K562 (cell line): ENCODE measurements around the gene SH3PXD2B. TPM values are rescaled to one million over a fixed set of nuclear protein-coding genes. Genes with fewer than 3 reads are reported as not detected.

Source experiments
- AFF4 ChIP-seq: sonication (generic); formaldehyde crosslinking; IDR thresholded peaks from 2 replicates; pipeline ENCODE4 v1.8.0; 2023; ENCODE audit warnings: mild to moderate bottlenecking, missing genetic modification reagents
- BACH1 ChIP-seq: fragments of 200-800 bp; sonication (Bioruptor generic); IDR thresholded peaks from 2 replicates; pipeline ENCODE4 v1.6.1; 2016; ENCODE audit warnings: missing genetic modification characterization, missing compliant biosample characterization
- BRD9 ChIP-seq: fragments of 450-650 bp; IDR thresholded peaks from 2 replicates; pipeline ENCODE4 v1.6.1; 2018; ENCODE audit warnings: low read depth; ENCODE audit not compliant: partially characterized antibody
- CEBPG ChIP-seq, 3 experiments: fragments of 200-800 bp in 1 of 3; sonication (Bioruptor generic) in 1 of 3; sonication (generic) in 1 of 3; formaldehyde crosslinking in 1 of 3; IDR thresholded peaks in 2 of 3; conservative IDR thresholded peaks in 1 of 3; 2 replicates each; pipeline versions ENCODE4 v1.6.1 to v1.8.0; 2016 to 2022; ENCODE audit warnings: missing compliant biosample characterization in 2 of 3, missing genetic modification characterization in 2 of 3, mild to moderate bottlenecking in 1 of 3, missing genetic modification reagents in 1 of 3
- CHD4 ChIP-seq: fragments of 200-600 bp; sonication (generic); IDR thresholded peaks from 3 replicates; pipeline ENCODE4 v1.6.1; 2012; ENCODE audit warnings: low read depth, mild to moderate bottlenecking, mixed read lengths, low read length, inconsistent platforms; ENCODE audit not compliant: insufficient read depth, insufficient replicate concordance, poor library complexity, severe bottlenecking
- ETS1 ChIP-seq: conservative IDR thresholded peaks from 2 replicates; pipeline ENCODE4 v1.6.1; 2011; ENCODE audit warnings: low read depth, mild to moderate bottlenecking, low read length; ENCODE audit not compliant: control insufficient read depth
- ETV1 ChIP-seq: fragments of 450-650 bp; conservative IDR thresholded peaks from 2 replicates; pipeline ENCODE4 v1.6.1; 2016; ENCODE audit warnings: missing genetic modification characterization, control low read depth, low read depth, missing compliant biosample characterization
- FOXK1 ChIP-seq: sonication (generic); formaldehyde crosslinking; IDR thresholded peaks from 2 replicates; pipeline ENCODE4 v1.8.0; 2022; ENCODE audit warnings: missing genetic modification reagents, mild to moderate bottlenecking, borderline replicate concordance
- ILK ChIP-seq: fragments of 450-650 bp; IDR thresholded peaks from 2 replicates; pipeline ENCODE4 v1.6.1; 2016; ENCODE audit warnings: missing genetic modification characterization, low read depth, mild to moderate bottlenecking, missing compliant biosample characterization, moderate library complexity, borderline replicate concordance
- LCOR ChIP-seq: sonication (generic); formaldehyde crosslinking; IDR thresholded peaks from 2 replicates; pipeline ENCODE4 v1.8.0; 2022; ENCODE audit warnings: mild to moderate bottlenecking, missing genetic modification reagents
- LEF1 ChIP-seq: fragments of 450-650 bp; IDR thresholded peaks from 2 replicates; pipeline ENCODE4 v1.6.1; 2016; ENCODE audit warnings: mild to moderate bottlenecking
- MCM5 ChIP-seq: fragments of 450-650 bp; IDR thresholded peaks from 2 replicates; pipeline ENCODE4 v1.6.1; 2016; ENCODE audit warnings: low read depth
- SIX5 ChIP-seq, 2 experiments: IDR thresholded peaks; 2 replicates each; pipeline ENCODE4 v1.6.1; 2011; ENCODE audit warnings: low read length in 2 of 2, borderline replicate concordance in 1 of 2, low read depth in 1 of 2, mild to moderate bottlenecking in 1 of 2, moderate library complexity in 1 of 2; ENCODE audit not compliant: insufficient read depth in 1 of 2
- TBL1XR1 ChIP-seq, 2 experiments: IDR thresholded peaks; 2 replicates each; pipeline ENCODE4 v1.6.1; 2012; ENCODE audit warnings: improper control_type of control experiment in 2 of 2, low read length in 2 of 2, mild to moderate bottlenecking in 1 of 2
- TEAD1 ChIP-seq, 2 experiments: fragments of 450-650 bp in 1 of 2; sonication (generic) in 1 of 2; formaldehyde crosslinking; IDR thresholded peaks; 2 replicates each; pipeline versions ENCODE4 v1.4.0 to v1.8.0; 2020 to 2022; ENCODE audit warnings: mild to moderate bottlenecking in 2 of 2, missing genetic modification reagents in 1 of 2
- U2AF1 ChIP-seq: fragments of 200-400 bp; formaldehyde crosslinking; optimal IDR thresholded peaks from 2 replicates; pipeline ENCODE3; 2017; ENCODE audit warnings: mild to moderate bottlenecking, low read depth, low read length, moderate library complexity
- XRCC5 ChIP-seq: fragments of 200-400 bp; formaldehyde crosslinking; IDR thresholded peaks from 2 replicates; pipeline ENCODE4 v1.6.1; 2017; ENCODE audit warnings: low read depth, mild to moderate bottlenecking, low read length
- ZBTB1 ChIP-seq: sonication (generic); formaldehyde crosslinking; IDR thresholded peaks from 2 replicates; pipeline ENCODE4 v1.8.1; 2023; ENCODE audit warnings: missing genetic modification reagents, low read depth, mild to moderate bottlenecking, borderline replicate concordance
- ZC3H4 ChIP-seq: sonication (generic); formaldehyde crosslinking; IDR thresholded peaks from 2 replicates; pipeline ENCODE4 v1.9.0; 2021; ENCODE audit warnings: missing genetic modification reagents, borderline replicate concordance
- ZKSCAN1 ChIP-seq: fragments of 150-350 bp; IDR thresholded peaks from 2 replicates; pipeline ENCODE4 v1.6.1; 2016; ENCODE audit warnings: low read depth, low read length
- polyA plus RNA-seq, 8 experiments: library from polyadenylated mRNA; depleted of rRNA in 4 of 8; stranded (reverse) in 5 of 8; unstranded in 3 of 8; fragments of >200 nt; fragmentation: Nextera tagmentation in 2 of 8; fragmentation: Illumina TruSeq in 1 of 8; extraction: Ambion mirVana in 2 of 8; extraction: Trizol in 1 of 8; gene quantifications; 2 replicates each; pipeline versions ENCODE4 v1.2.1 to v1.2.3, GENCODE V29; 2011 to 2014; ENCODE audit warnings: inconsistent platforms in 1 of 8, missing spikeins in 1 of 8
- total RNA-seq, 7 experiments: library from RNA; depleted of rRNA in 6 of 7; stranded (reverse); fragments of >200 nt in 6 of 7; fragmentation: Illumina TruSeq in 2 of 7; extraction: Trizol in 2 of 7; gene quantifications; 2 replicates each; pipeline versions ENCODE4 v1.2.1 to v1.2.3, GENCODE V29; 2011 to 2021; ENCODE audit warnings: low replicate concordance in 1 of 7
- TF ChIP-seq, protein P1 (sequence below): sonication (generic); formaldehyde crosslinking; IDR thresholded peaks from 2 replicates; pipeline ENCODE4 v1.8.0; 2023; ENCODE audit warnings: mild to moderate bottlenecking, missing genetic modification reagents

The SH3PXD2B gene
- total and polyA plus RNA-seq, 9 of the 15 experiments (the other 6 are each of a cell fraction or from before 2014, with no cell fraction given) = 0.04 to 0.66 (median 0.19) TPM

DNA sequence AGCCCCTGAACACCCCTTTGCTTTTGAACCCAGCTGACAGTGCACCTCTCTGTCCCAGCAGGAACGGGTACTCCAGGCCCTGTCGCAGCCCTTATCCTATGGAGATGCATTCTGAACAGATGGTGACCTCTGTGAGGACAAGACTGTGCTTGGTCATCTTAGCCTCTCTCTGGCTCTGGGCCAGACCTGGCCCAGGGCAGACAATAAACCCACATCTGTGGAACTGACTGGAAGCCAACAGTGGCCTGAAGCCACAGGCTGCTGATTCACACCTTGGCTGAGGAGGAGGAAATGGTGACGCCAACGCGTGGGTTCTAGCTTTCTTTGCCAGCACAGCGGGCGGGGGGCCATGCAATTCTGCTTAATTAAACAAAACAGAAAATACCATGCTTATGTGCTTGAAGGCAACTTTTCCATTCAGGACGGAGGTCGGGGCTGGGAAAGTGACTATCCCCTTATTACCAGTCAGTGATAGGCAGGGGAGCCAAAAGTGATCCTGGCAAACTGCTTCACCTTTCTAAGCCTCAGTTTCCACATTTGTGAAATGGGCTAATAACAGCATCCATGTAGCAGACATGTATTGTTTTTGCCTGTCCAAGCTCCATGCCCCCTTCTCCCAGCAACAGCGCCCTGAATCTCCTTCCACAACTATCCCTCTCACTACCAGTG lies 10.8 kb downstream of the SH3PXD2B start (continued):
- TF ChIP-seq CEBPG (CRISPR knock-in tag; IDR thresholded peaks at IDR 0.05) = no peak
- no peak for TF ChIP-seq CEBPG (tag; conservative IDR thresholded peaks at IDR 0.05 in 1 of 2, IDR thresholded peaks at IDR 0.05 in 1 of 2)
- no peak for TF ChIP-seq ZKSCAN1
- TF ChIP-seq ZC3H4 (CRISPR knock-in tag) = no peak
- no peak for TF ChIP-seq LCOR (CRISPR knock-in tag)
- TF ChIP-seq TEAD1 (CRISPR knock-in tag; IDR thresholded peaks at IDR 0.05) = no peak; a peak in 1 of 4 replicates
- TF ChIP-seq, protein P1, sequence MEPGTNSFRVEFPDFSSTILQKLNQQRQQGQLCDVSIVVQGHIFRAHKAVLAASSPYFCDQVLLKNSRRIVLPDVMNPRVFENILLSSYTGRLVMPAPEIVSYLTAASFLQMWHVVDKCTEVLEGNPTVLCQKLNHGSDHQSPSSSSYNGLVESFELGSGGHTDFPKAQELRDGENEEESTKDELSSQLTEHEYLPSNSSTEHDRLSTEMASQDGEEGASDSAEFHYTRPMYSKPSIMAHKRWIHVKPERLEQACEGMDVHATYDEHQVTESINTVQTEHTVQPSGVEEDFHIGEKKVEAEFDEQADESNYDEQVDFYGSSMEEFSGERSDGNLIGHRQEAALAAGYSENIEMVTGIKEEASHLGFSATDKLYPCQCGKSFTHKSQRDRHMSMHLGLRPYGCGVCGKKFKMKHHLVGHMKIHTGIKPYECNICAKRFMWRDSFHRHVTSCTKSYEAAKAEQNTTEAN (CRISPR knock-in tag) = no peak
- no peak for TF ChIP-seq ZBTB1 (CRISPR knock-in tag)
- TF ChIP-seq LEF1 = no peak
- TF ChIP-seq XRCC5 = no peak
- TF ChIP-seq ETS1 = no peak
- TF ChIP-seq TBL1XR1 (IDR thresholded peaks at IDR 0.05; ENCODE audit: low read length in 2 of 2) = no peak
- no peak for TF ChIP-seq BRD9
- no peak for TF ChIP-seq SIX5 (IDR thresholded peaks at IDR 0.05; ENCODE audit: borderline replicate concordance in 1 of 2, insufficient read depth in 1 of 2, low read depth in 1 of 2, low read length in 2 of 2)
- TF ChIP-seq MCM5 = no peak
- no peak for TF ChIP-seq CHD4
- TF ChIP-seq BACH1 (tag) = peak; percentile 81; the same call in 1 of the 2 replicates
- TF ChIP-seq AFF4 (CRISPR knock-in tag) = no peak
- peak; percentile 63 for TF ChIP-seq ETV1 (tag)
- no peak for TF ChIP-seq U2AF1
- TF ChIP-seq FOXK1 (CRISPR knock-in tag) = no peak
- no peak for TF ChIP-seq ILK (tag)
